ENCODE results near the gene SP110.

GRCh38 chr2:230137902-230138539, 81.8 kb downstream of the SP110 start:
- TF ChIP-seq POLR2A (IDR thresholded peaks at IDR 0.05; ENCODE audit: low read depth, low read length) = no peak
- no peak for TF ChIP-seq CTCF (conservative IDR thresholded peaks at IDR 0.05; ENCODE audit: low read depth, low read length)
- TF ChIP-seq NFE2L2 (IDR thresholded peaks at IDR 0.05; ENCODE audit: low read depth, low read length) = no peak
- TF ChIP-seq MAFK (IDR thresholded peaks at IDR 0.05; ENCODE audit: low read depth, low read length) = no peak
- no peak for TF ChIP-seq RCOR1 (IDR thresholded peaks at IDR 0.05; ENCODE audit: insufficient replicate concordance, low read length)
- TF ChIP-seq MXI1 (IDR thresholded peaks at IDR 0.05; ENCODE audit: borderline replicate concordance, low read depth, low read length) = no peak
